ENCODE results near the gene TJP3.

TJP3 gene, protein sequence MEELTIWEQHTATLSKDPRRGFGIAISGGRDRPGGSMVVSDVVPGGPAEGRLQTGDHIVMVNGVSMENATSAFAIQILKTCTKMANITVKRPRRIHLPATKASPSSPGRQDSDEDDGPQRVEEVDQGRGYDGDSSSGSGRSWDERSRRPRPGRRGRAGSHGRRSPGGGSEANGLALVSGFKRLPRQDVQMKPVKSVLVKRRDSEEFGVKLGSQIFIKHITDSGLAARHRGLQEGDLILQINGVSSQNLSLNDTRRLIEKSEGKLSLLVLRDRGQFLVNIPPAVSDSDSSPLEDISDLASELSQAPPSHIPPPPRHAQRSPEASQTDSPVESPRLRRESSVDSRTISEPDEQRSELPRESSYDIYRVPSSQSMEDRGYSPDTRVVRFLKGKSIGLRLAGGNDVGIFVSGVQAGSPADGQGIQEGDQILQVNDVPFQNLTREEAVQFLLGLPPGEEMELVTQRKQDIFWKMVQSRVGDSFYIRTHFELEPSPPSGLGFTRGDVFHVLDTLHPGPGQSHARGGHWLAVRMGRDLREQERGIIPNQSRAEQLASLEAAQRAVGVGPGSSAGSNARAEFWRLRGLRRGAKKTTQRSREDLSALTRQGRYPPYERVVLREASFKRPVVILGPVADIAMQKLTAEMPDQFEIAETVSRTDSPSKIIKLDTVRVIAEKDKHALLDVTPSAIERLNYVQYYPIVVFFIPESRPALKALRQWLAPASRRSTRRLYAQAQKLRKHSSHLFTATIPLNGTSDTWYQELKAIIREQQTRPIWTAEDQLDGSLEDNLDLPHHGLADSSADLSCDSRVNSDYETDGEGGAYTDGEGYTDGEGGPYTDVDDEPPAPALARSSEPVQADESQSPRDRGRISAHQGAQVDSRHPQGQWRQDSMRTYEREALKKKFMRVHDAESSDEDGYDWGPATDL

DNA sequence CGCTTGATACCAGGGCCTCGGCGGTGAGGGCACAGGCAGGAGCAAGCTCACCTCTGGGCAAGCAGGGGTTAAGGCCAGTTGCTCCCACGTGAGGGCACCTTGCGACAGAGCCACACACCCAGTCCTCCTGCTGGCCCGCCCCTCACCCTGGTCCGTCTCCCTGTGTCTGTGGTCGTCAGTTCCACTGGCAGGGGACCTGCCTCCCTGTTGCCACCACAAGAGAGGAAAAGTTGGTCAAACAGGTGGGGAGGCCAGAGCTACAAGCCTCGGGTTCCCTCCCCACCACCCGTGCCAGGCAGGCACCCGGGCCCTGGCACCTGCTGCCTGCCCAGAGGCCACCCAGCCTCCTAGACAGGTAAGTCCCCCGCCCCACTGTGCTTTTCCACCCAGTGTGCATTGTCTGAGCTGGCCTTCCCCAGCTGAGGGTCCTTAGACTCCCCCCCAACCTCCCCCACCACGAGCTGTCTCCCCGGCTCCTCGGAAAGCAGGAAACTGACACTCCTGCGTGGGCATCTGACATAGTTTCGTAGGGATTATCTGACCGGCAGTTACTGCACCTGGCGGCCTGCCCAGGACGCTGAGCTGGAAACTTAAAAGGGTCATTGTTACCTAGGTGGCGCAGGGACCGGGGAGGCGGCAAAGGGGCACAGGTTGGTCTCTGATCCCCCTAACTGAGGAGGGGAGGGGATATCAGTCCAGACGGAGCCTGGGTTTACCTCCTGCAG, at the start of gene TJP3:
TJP3 (plus strand) TSS at position 178 of the 725 bp plus-strand sequence. CDS start 20,049 bp downstream, outside the sequence.
- no peak for DNase-seq (ENCODE audit: low read depth)

DNA sequence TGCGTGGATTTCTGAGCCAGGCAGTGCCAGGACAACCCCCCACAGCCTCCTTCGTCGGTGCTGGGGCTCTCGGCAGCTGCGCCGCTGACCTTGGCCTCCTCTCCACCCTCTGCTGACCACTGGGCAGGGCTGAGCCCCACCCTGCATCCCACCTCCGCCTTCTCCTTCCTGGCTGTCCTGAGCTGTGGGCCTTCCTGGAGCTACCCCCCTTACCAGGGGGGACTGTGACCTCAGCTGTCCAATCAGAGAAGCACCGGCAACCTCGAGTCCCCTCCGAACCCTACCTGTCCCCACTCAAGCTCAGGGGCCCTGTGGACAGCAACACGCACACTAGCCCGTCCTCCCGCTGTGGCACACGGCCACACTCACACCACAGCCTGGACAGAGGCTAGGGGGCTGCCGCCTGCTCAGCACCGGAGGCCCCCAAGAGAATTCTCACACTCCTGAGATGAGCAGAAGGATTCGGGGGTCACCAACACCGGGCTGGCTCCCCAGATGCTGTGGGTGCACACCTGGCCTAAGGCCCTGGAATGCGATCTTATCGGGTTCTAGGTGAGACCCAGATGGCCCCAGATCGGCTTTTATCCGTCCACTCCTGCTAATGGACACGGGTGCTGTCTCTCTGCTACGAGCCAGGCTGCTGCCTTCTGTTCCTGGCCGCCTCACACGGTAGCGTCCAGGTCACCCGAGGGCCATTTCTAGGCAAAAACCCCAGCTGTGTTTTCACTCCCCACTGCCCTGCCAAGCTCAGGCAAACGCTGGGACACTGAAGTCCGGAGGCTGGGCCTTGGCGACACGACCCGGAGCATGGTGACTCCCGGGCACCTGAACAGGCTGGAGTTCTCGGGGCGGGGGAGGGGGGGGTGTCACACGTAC, 49.1 kb upstream of the TJP3 start:
- DNase-seq (ENCODE audit: low read depth), result no peak
- no peak overlapping the region for H3K4me3 ChIP-seq (ENCODE audit: low read depth, low read length)
- TF ChIP-seq CTCF (IDR thresholded peaks at IDR 0.05; ENCODE audit: control insufficient read depth, extremely low read depth, insufficient read depth), result no peak

More for the DNA sequence above, at the start of gene TJP3:
- TF ChIP-seq CTCF (IDR thresholded peaks at IDR 0.05; ENCODE audit: control insufficient read depth, extremely low read depth, insufficient read depth), result no peak
- H3K4me3 ChIP-seq (ENCODE audit: low read depth, low read length), result peak within 1 kb of the TSS; percentile 32

GRCh38 chr19:3659746-3660112, 48.5 kb upstream of the TJP3 start:
- TF ChIP-seq CTCF (IDR thresholded peaks at IDR 0.05; ENCODE audit: control insufficient read depth, extremely low read depth, insufficient read depth), result no peak
- no peak overlapping the region for H3K4me3 ChIP-seq (ENCODE audit: low read depth, low read length)
- no peak for DNase-seq (ENCODE audit: low read depth)

GRCh38 chr19:3660493-3661219, 47.5 kb upstream of the TJP3 start:
- no peak overlapping the region for H3K4me3 ChIP-seq (ENCODE audit: low read depth, low read length)
- DNase-seq (ENCODE audit: low read depth), result no peak
- TF ChIP-seq CTCF (IDR thresholded peaks at IDR 0.05; ENCODE audit: control insufficient read depth, extremely low read depth, insufficient read depth), result no peak

DNA sequence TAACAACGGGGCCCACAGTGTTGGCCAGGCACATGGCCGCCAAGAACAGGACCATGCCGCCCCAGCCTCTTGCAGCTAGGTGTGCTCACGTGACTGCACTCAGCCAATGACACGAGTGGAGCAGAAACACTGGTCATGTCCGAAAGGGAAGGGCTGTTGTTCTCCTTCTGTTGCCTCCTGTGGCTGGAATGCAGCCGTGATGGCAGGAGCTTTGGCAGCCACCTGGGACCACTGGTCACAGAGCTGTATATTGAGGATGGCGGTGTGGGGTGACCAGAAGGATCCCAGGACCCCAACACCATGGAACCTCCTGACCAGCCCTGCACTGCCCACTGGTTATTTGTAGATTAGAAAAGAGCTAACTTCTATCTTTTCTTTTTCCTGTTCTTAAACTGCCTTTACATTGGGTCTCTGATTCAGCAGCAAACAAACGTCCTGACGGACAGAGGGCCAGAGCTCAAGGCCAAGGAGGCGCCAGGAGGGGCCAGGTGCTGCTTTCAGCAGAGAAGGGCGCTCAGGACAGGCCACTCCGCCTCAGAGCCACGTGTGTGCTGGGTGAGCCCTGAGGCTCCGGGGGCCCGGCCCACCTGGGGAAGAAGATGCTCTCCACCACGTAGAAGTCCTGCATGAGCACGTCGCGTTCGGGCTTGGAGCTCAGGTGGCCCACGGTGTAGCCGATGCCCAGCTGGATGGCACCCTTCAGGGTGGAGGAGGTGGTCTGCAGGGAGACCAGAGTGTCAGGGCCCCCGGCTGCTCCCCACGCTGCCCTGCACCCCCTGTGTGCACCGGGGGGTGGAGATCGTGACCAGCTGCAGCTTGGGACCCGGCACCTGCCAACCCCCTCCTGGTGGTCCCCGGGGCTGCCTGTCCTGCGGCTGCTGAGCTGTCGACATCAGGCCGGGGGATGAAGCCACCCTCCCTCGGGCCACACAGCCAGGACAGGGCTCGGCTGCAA, 46.6 kb upstream of the TJP3 start:
- TF ChIP-seq CTCF (IDR thresholded peaks at IDR 0.05; ENCODE audit: control insufficient read depth, extremely low read depth, insufficient read depth), result no peak
- H3K4me3 ChIP-seq (ENCODE audit: low read depth, low read length), result no peak overlapping the region
- no peak for DNase-seq (ENCODE audit: low read depth)
